ENCODE data around the gene PI16.

DNA sequence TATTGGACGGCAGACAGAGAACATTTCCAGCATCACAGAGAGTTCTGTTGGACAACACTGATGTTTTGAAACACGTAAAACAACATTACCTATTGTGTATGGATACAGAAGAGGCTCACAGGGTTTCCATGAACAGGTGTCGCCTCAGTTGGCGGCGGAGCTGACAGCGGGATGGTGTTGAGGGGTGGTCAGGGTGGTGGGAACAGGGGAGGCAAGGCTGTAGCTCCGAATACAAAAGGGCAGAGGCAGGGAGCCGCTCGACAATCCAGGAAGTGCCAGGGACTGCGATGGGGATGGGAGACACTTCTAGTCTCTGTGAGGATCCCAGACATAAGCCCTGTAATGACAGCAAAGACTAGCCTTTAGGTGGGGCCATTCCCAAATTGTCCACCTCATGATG is 14.5 kb upstream of the PI16 start:
- no peak for TF ChIP-seq EZH2 (IDR thresholded peaks at IDR 0.05; ENCODE audit: borderline replicate concordance, insufficient read depth, low read depth, low read length, poor library complexity, severe bottlenecking)
- TF ChIP-seq, protein P1, sequence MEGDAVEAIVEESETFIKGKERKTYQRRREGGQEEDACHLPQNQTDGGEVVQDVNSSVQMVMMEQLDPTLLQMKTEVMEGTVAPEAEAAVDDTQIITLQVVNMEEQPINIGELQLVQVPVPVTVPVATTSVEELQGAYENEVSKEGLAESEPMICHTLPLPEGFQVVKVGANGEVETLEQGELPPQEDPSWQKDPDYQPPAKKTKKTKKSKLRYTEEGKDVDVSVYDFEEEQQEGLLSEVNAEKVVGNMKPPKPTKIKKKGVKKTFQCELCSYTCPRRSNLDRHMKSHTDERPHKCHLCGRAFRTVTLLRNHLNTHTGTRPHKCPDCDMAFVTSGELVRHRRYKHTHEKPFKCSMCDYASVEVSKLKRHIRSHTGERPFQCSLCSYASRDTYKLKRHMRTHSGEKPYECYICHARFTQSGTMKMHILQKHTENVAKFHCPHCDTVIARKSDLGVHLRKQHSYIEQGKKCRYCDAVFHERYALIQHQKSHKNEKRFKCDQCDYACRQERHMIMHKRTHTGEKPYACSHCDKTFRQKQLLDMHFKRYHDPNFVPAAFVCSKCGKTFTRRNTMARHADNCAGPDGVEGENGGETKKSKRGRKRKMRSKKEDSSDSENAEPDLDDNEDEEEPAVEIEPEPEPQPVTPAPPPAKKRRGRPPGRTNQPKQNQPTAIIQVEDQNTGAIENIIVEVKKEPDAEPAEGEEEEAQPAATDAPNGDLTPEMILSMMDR (IDR thresholded peaks at IDR 0.05) = no peak

Data from B cell (primary cell).